SK-N-SH treated with all-trans-retinoic acid at 6 μM for 48 hours (cell line): ENCODE measurements around the gene VPS13A.

Source experiments
- CREB5 ChIP-seq: fragments of 250-450 bp; sonication (Bioruptor Pico); IDR thresholded peaks from 2 replicates; pipeline ENCODE4 v1.5.1; 2020; ENCODE audit warnings: low read depth, mild to moderate bottlenecking, moderate library complexity
- ESRRG ChIP-seq: fragments of 250-450 bp; sonication (Bioruptor Pico); IDR thresholded peaks from 2 replicates; pipeline ENCODE4 v1.6.1; 2021; ENCODE audit warnings: mild to moderate bottlenecking
- PATZ1 ChIP-seq: fragments of 250-450 bp; sonication (Bioruptor Pico); IDR thresholded peaks from 2 replicates; pipeline ENCODE4 v1.8.0; 2020; ENCODE audit warnings: mild to moderate bottlenecking, moderate library complexity, borderline replicate concordance
- PPARA ChIP-seq: fragments of 250-450 bp; sonication (Bioruptor Pico); IDR thresholded peaks from 2 replicates; pipeline ENCODE4 v1.5.0; 2020; ENCODE audit warnings: mild to moderate bottlenecking, borderline replicate concordance
- TCF4 ChIP-seq: fragments of 250-450 bp; sonication (Bioruptor Pico); IDR thresholded peaks from 2 replicates; pipeline ENCODE4 v1.8.0; 2021; ENCODE audit warnings: mild to moderate bottlenecking, moderate library complexity, borderline replicate concordance
- TOX ChIP-seq: fragments of 250-450 bp; sonication (Bioruptor Pico); IDR thresholded peaks from 2 replicates; pipeline ENCODE4 v1.8.0; 2021; ENCODE audit warnings: mild to moderate bottlenecking, moderate library complexity, borderline replicate concordance
- TSHZ2 ChIP-seq: fragments of 250-450 bp; sonication (Bioruptor Pico); IDR thresholded peaks from 2 replicates; pipeline ENCODE4 v1.5.0; 2020; ENCODE audit warnings: mild to moderate bottlenecking, moderate library complexity
- ZFP30 ChIP-seq: fragments of 450-650 bp; formaldehyde crosslinking; IDR thresholded peaks from 2 replicates; pipeline ENCODE4 v1.5.0; 2022; ENCODE audit warnings: mild to moderate bottlenecking, moderate library complexity
- ZNF70 ChIP-seq: fragments of 450-650 bp; formaldehyde crosslinking; IDR thresholded peaks from 2 replicates; pipeline ENCODE4 v1.5.0; 2020; ENCODE audit warnings: mild to moderate bottlenecking, moderate library complexity

GRCh38 chr9:77149879-77150278 is 27.5 kb upstream of the VPS13A start:
- no peak for TF ChIP-seq ZFP30 (CRISPR knock-in tag)
- TF ChIP-seq TSHZ2 (CRISPR knock-in tag), result no peak
- TF ChIP-seq PATZ1 (CRISPR knock-in tag), result no peak
- TF ChIP-seq TCF4 (CRISPR knock-in tag), result no peak
- TF ChIP-seq CREB5 (CRISPR knock-in tag), result no peak
- no peak for TF ChIP-seq TOX (CRISPR knock-in tag)
- TF ChIP-seq PPARA (CRISPR knock-in tag), result no peak
- no peak for TF ChIP-seq ZNF70 (CRISPR knock-in tag)
- no peak for TF ChIP-seq ESRRG
